PC-3 (cell line): Measurements from ENCODE around the gene XG. TPM values are rescaled to one million over a fixed set of nuclear protein-coding genes. Genes with fewer than 3 reads are reported as not detected.
"Not testable (repeated sequence)": the region's sequence is repeated elsewhere in the genome, so short reads cannot be mapped to it uniquely, and the experiment has no call there.

ENCODE experiments used
- ATAC-seq: fragments of 200-7000 bp; cut with Tn5 transposase; 2 replicates; pipeline ENCODE4 v1.9.1; 2020; ENCODE audit warnings: mild to moderate bottlenecking, moderate library complexity
- BruUV-seq: library from RNA; stranded (reverse); fragments of 400-500 nt; replicated peaks from 2 replicates; lab custom pipeline; 2021; lab: Mats Ljungman, UMichigan
- CTCF ChIA-PET: fragments of 300-600 bp; sonication (Branson Sonifier 250); formaldehyde crosslinking; loops from one replicate; lab custom pipeline; 2022; ENCODE audit warnings: antibody characterized with exemption; lab: Charles Lee
- POLR2A ChIA-PET: fragments of 300-600 bp; sonication (Branson Sonifier 250); formaldehyde crosslinking; loops from one replicate; lab custom pipeline; 2022; ENCODE audit warnings: antibody characterized with exemption; ENCODE audit not compliant: unreplicated experiment; lab: Charles Lee
- DNase-seq: peaks from one replicate; pipeline ENCODE4 v3.0.0-alpha.2; 2015
- H2AFZ ChIP-seq: fragments of 300-600 bp; sonication (generic); 2 replicates; pipeline ENCODE4 v1.6.0; 2016; ENCODE audit warnings: antibody characterized with exemption, low read length
- H3F3A ChIP-seq: fragments of 300-600 bp; sonication (generic); one replicate; pipeline ENCODE4 v1.6.0; 2017; ENCODE audit warnings: antibody characterized with exemption, low read length, control low read depth, mild to moderate bottlenecking; ENCODE audit not compliant: unreplicated experiment
- H3K27ac ChIP-seq: fragments of 300-600 bp; sonication (generic); 2 replicates; pipeline ENCODE4 v1.5.1; 2016; ENCODE audit warnings: mild to moderate bottlenecking, low read length
- H3K27me3 ChIP-seq: fragments of 300-600 bp; sonication (generic); 2 replicates; pipeline ENCODE4 v1.6.1; 2016; ENCODE audit warnings: low read length, mixed read lengths
- H3K36me3 ChIP-seq: fragments of 300-600 bp; sonication (generic); 2 replicates; pipeline ENCODE4 v1.6.1; 2016; ENCODE audit warnings: low read depth, mixed run types, low read length, mixed read lengths
- H3K4me1 ChIP-seq: fragments of 300-600 bp; sonication (generic); 2 replicates; pipeline ENCODE4 v1.5.1; 2016; ENCODE audit warnings: low read length; ENCODE audit not compliant: insufficient read depth
- H3K4me2 ChIP-seq: fragments of 300-600 bp; sonication (generic); 2 replicates; pipeline ENCODE4 v1.6.0; 2016; ENCODE audit warnings: low read length
- H3K4me3 ChIP-seq: fragments of 300-600 bp; sonication (generic); 2 replicates; pipeline ENCODE4 v1.5.1; 2016; ENCODE audit warnings: mild to moderate bottlenecking, low read length, mixed read lengths
- H3K79me2 ChIP-seq: fragments of 300-600 bp; sonication (generic); 2 replicates; pipeline ENCODE4 v1.6.1; 2017; ENCODE audit warnings: low read length, mixed read lengths
- H3K9ac ChIP-seq: fragments of 300-600 bp; sonication (generic); 2 replicates; pipeline ENCODE4 v1.6.0; 2016; ENCODE audit warnings: mild to moderate bottlenecking, low read length
- H3K9me2 ChIP-seq: fragments of 300-600 bp; sonication (generic); replicated peaks from 2 replicates; pipeline ENCODE4 v1.6.1; 2016; ENCODE audit warnings: mixed run types, low read length, mixed read lengths
- H3K9me3 ChIP-seq: fragments of 300-600 bp; sonication (generic); 2 replicates; pipeline ENCODE4 v1.6.1; 2016; ENCODE audit warnings: low read length, mixed read lengths
- H4K20me1 ChIP-seq: fragments of 300-600 bp; sonication (generic); 2 replicates; pipeline ENCODE4 v1.6.1; 2016; ENCODE audit warnings: low read length, mixed read lengths
- CTCF ChIP-seq: fragments of 300-600 bp; sonication (generic); conservative IDR thresholded peaks from 2 replicates; pipeline ENCODE4 v1.5.1; 2017; ENCODE audit warnings: antibody characterized with exemption, low read depth, mild to moderate bottlenecking, low read length
- EZH2 ChIP-seq: fragments of 300-600 bp; sonication (generic); IDR thresholded peaks from one replicate; pipeline ENCODE4 v1.6.1; 2017; ENCODE audit warnings: antibody characterized with exemption, mild to moderate bottlenecking, low read length; ENCODE audit not compliant: unreplicated experiment
- EZH2phosphoT487 ChIP-seq: fragments of 300-600 bp; sonication (generic); IDR thresholded peaks from 2 replicates; pipeline ENCODE4 v1.6.1; 2018; ENCODE audit warnings: mild to moderate bottlenecking, antibody characterized with exemption, low read length, borderline replicate concordance
- intact Hi-C: fragments of 100-400 bp; cut with micrococcal nuclease; formaldehyde crosslinking; loops from 2 replicates; pipeline ENCODE4 v1.9.0; 2023
- total RNA-seq: library from RNA; depleted of rRNA; stranded (reverse); fragments of >200 nt; gene quantifications from 2 replicates; pipeline ENCODE4 v1.2.3, GENCODE V29; 2014

XG gene
- total RNA-seq, 1 experiment from 2014 or later: not detected

- Histone ChIP-seq H3K79me2 (no peaks in the 10 kb centered on the region), H3K9me2 (no peaks in the 10 kb centered on the region), H3K9me3 (no peaks in the 10 kb centered on the region), H3F3A (no peaks in the 10 kb centered on the region), H3K36me3 (peaks cover 10% of the 10 kb centered on the region), H3K4me2 (no peak overlapping the region), H3K27ac (no peak overlapping the region), H4K20me1 (no peaks in the 10 kb centered on the region), H2AFZ (no peak overlapping the region), H3K4me3 (no peak overlapping the region), H3K9ac (no peak overlapping the region), H3K4me1 (no peaks in the 10 kb centered on the region), H3K27me3 (no peaks in the 10 kb centered on the region)
- no peak for DNase-seq
- intact Hi-C loops: no loop called here
- POLR2A ChIA-PET: no interaction called here
- TF ChIP-seq CTCF: no peak
- no peak for TF ChIP-seq EZH2
- no peak for TF ChIP-seq EZH2phosphoT487
- CTCF ChIA-PET: no interaction called here
- no TSS peak for BruUV-seq
- ATAC-seq: no peak
Observed at GRCh38 chrX:2719774-2720447, 31.9 kb upstream of the XG start.

DNA sequence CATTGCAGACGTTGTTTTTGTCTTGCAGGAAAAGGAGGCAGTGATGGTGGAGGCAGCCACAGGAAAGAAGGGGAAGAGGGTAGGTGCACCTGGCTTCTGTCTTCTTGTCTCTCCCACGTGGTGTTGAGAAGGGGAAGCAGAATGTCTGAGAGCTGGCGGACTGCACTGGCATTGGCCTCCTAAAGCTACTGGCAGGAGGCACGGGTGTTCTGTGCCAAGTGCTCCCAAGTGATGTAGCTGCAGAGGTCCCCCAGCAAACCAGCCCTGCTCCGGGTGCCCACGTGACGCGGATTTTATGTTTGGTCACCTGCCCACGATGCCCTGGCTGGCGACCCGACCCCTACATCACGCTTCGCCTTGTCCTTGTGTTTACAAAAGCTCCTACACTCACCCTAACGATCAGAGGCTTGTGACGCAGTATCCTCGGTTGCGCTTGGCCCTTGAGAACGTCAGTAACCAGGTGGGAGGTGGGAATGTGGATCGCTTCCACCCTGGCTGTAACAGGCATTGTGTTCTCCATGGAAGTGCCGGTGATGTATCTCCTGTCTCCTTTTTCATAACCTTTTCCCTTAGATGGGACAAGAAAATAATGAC, 28.5 kb upstream of the XG start:
- Histone ChIP-seq H3K4me2 (no peak overlapping the region), H4K20me1 (no peaks in the 10 kb centered on the region), H3K27ac (no peak overlapping the region), H3K9ac (no peak overlapping the region), H3K9me3 (no peaks in the 10 kb centered on the region), H3K9me2 (no peaks in the 10 kb centered on the region), H2AFZ (no peak overlapping the region), H3K4me3 (no peak overlapping the region), H3K4me1 (no peaks in the 10 kb centered on the region), H3K27me3 (no peaks in the 10 kb centered on the region), H3F3A (no peaks in the 10 kb centered on the region), H3K79me2 (no peaks in the 10 kb centered on the region), H3K36me3 (peaks cover 10% of the 10 kb centered on the region)
- ChIA-PET CTCF (no interaction called here), POLR2A (no interaction called here)
- TF ChIP-seq EZH2 (no peak), CTCF (no peak), EZH2phosphoT487 (no peak)
- ATAC-seq (no peak), DNase-seq (no peak)
- BruUV-seq: no TSS peak
- intact Hi-C loops: no loop called here

- BruUV-seq, DNase-seq: not testable (repeated sequence)
Observed at GRCh38 chrX:2727264-2727663, 24.6 kb upstream of the XG start.

More at GRCh38 chrX:2727264-2727663, 24.6 kb upstream of the XG start:
- H3F3A ChIP-seq, H4K20me1 ChIP-seq, H3K9me3 ChIP-seq, H3K4me3 ChIP-seq, H2AFZ ChIP-seq, H3K4me1 ChIP-seq, intact Hi-C loops, H3K9ac ChIP-seq, H3K27me3 ChIP-seq, ATAC-seq, H3K79me2 ChIP-seq, POLR2A ChIA-PET, H3K4me2 ChIP-seq, H3K9me2 ChIP-seq, H3K27ac ChIP-seq, H3K36me3 ChIP-seq, CTCF ChIA-PET: not testable (repeated sequence)
